Activated effector memory CD4-positive, alpha-beta T cell treated with Interleukin-2 at 50 U/mL for 16 hours (primary cell): ENCODE data around the gene RBBP6.
"Not testable (repeated sequence)": the region's sequence is repeated elsewhere in the genome, so short reads cannot be mapped to it uniquely, and the experiment has no call there.

Source experiments
- DNase-seq: peaks from one replicate; pipeline ENCODE4 v3.0.0-alpha.2; 2020

The RBBP6 gene

DNA sequence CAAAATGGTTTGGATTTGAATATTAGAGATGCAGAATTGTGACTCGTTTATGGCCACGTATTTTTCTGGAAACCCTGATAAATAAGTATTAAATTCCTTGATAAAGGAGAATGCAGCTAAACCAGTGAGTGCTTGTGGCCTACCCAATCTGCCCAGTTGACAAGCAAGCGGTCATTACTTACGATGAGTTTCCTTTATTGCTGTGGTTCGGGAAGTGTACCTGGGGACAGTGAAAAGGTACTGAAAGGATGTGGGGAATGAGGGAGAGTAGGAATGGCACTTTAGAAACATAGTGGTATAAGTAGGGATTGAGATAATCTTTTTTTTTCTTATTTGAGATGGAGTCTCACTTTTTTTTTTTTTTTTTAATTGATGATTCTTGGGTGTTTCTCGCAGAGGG lies 33.8 kb downstream of the RBBP6 start:
- DNase-seq = no peak

DNA sequence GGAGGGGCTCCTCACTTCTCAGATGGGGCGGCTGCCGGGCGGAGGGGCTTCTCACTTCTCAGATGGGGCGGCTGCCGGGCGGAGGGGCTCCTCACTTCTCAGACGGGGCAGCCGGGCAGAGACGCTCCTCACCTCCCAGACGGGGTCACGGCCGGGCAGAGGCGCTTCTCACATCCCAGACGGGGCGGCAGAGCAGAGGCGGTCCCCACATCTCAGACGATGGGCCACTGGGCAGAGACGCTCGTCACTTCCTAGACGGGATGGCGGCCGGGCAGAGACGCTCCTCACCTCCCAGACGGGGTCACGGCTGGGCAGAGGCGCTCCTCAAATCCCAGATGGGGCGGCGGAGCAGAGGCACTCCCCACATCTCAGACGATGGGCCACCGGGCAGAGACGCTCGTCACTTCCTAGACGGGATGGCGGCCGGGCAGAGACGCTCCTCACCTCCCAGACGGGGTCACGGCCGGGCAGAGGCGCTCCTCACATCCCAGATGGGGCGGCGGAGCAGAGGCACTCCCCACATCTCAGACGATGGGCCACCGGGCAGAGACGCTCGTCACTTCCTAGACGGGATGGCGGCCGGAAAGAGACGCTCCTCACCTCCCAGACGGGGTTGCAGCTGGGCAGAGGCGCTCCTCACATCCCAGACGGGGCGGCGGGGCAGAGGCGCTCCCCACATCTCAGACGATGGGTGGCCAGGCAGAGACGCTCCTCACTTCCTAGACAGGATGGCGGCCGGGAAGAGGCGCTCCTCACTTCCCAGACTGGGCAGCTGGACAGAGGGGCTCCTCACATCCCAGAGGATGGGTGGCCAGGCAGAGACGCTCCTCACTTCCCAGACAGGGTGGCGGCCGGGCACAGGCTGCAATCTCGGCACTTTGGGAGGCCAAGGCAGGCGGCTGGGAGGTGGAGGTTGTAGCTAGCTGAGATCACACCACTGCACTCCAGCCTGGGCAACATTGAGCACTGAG lies 35.4 kb downstream of the RBBP6 start:
- DNase-seq = not testable (repeated sequence)

GRCh38 chr16:24575791-24576190 lies 36.4 kb downstream of the RBBP6 start:
- DNase-seq = not testable (repeated sequence)

DNA sequence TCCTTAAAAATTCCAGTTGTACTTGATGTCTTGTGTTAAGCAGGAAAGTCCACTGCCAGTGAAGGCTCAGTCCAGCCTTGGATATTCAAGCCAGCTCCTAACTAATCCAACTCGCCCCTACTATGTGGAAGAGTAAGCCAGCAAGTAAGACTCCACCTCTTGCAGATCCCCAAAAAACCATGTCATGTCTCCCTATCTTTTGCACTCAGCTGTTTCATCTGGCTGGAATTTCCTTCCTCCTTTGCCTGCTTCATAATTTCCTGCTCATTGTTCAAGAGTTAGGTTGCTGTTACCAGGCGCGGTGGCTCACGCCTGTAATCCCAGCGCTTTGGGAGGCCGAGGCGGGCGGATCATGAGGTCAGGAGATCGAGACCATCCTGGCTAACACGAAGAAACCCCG lies 37.8 kb downstream of the RBBP6 start:
- DNase-seq = no peak

DNA sequence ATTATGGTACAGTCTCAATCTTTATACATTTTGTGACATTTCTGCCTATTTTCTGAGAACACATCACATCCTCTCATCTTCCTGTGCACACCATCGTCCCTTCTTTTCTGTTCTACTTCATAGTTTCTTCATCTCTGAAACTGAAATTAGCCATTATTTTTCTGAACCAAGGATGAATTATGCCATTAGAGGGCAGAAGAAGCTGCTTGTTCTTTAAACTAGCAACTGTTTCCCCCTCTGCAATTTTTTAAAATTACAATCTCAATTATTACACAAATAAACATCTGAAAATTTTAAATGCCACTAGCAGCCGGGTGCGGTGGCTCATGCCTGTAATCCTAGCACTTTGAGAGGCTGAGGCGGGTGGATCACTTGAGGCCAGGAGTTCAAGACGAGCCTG lies 41.3 kb downstream of the RBBP6 start:
- no peak for DNase-seq

GRCh38 chr16:24583494-24583893 lies 44.1 kb downstream of the RBBP6 start:
- DNase-seq = no peak

GRCh38 chr16:24589997-24590396 lies 50.6 kb downstream of the RBBP6 start:
- DNase-seq = no peak

GRCh38 chr16:24598777-24599437 lies 59.5 kb downstream of the RBBP6 start:
- no peak for DNase-seq

DNA sequence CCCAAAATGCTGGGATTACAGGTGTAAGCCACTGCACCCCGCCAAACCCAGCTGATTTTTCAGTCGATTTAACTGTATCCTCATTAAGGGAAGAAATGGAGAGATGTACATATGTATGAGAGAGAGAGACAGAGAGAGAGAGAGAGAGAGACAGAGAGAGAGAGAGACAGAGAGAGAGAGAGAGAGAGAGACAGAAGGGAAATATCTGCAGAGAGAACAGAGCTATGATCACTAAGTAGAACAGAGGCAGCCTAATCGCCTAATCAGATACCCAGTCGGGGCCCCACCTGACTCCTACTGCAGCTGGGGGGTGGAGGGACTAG lies 70.0 kb downstream of the RBBP6 start:
- DNase-seq = no peak

GRCh38 chr16:24609740-24610415 lies 70.5 kb downstream of the RBBP6 start:
- no peak for DNase-seq

- DNase-seq = no peak
These were observed 71.0 kb downstream of the RBBP6 start for GRCh38 chr16:24610416-24610755.

DNA sequence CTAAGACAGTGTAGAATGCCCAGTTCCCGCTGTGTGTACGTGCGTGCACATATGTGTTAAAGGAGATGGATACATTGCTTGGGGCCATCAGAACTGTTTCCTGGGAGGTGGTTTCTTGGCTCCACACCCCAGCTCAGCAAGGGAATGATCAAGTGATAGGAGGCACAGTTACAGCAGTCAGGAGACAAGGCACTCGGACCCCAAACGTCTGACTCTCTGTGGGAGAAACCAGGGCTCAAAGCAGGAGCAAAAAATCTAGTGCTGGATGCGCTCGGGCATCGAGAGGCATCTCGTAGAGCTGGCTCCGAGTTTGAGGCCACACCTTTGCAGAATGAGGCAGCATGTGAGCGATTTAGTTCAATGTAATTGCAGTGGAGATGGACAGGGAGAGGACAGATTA lies 71.9 kb downstream of the RBBP6 start:
- DNase-seq = no peak

GRCh38 chr16:24612656-24613055 lies 73.3 kb downstream of the RBBP6 start:
- DNase-seq = no peak

DNA sequence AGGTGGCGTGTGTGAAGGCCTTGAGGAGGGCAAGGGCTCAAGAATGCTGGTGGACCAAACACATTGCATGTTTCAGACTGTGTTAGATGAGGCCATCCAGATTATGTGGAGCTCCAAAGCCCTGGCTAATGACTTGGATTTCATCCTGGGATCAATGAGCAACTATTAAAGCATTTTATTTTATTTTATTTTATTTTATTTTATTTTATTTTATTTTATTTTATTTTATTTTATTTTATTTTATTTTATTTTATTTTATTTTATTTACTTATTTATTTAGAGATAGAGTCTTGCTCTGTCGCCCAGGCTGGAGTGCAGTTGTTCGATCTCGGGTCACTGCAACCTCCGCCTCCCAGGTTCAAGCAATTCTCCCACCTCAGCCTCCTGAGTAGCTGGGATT lies 73.9 kb downstream of the RBBP6 start:
- not testable (repeated sequence) for DNase-seq

GRCh38 chr16:24617502-24617901 lies 78.1 kb downstream of the RBBP6 start:
- no peak for DNase-seq
